CD4-positive, alpha-beta T cell treated with Interleukin-10 for 1 hour (primary cell): ENCODE data around the gene BRCA2.
"Not testable (repeated sequence)": the region's sequence is repeated elsewhere in the genome, so short reads cannot be mapped to it uniquely, and the experiment has no call there.

ENCODE experiments used
- DNase-seq: peaks from one replicate; pipeline ENCODE4 v3.0.0-alpha.2; 2020

The BRCA2 gene

GRCh38 chr13:32314271-32315237 is 754 bp upstream of the BRCA2 start:
- DNase-seq: peak; percentile 83

DNA sequence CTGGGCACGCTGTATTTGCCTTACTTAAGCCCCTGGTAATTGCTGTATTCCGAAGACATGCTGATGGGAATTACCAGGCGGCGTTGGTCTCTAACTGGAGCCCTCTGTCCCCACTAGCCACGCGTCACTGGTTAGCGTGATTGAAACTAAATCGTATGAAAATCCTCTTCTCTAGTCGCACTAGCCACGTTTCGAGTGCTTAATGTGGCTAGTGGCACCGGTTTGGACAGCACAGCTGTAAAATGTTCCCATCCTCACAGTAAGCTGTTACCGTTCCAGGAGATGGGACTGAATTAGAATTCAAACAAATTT is 676 bp downstream of the BRCA2 start:
- no peak for DNase-seq

DNA sequence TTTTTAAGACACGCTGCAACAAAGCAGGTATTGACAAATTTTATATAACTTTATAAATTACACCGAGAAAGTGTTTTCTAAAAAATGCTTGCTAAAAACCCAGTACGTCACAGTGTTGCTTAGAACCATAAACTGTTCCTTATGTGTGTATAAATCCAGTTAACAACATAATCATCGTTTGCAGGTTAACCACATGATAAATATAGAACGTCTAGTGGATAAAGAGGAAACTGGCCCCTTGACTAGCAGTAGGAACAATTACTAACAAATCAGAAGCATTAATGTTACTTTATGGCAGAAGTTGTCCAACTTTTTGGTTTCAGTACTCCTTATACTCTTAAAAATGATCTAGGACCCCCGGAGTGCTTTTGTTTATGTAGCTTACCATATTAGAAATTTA is 1.2 kb downstream of the BRCA2 start:
- DNase-seq: no peak

DNA sequence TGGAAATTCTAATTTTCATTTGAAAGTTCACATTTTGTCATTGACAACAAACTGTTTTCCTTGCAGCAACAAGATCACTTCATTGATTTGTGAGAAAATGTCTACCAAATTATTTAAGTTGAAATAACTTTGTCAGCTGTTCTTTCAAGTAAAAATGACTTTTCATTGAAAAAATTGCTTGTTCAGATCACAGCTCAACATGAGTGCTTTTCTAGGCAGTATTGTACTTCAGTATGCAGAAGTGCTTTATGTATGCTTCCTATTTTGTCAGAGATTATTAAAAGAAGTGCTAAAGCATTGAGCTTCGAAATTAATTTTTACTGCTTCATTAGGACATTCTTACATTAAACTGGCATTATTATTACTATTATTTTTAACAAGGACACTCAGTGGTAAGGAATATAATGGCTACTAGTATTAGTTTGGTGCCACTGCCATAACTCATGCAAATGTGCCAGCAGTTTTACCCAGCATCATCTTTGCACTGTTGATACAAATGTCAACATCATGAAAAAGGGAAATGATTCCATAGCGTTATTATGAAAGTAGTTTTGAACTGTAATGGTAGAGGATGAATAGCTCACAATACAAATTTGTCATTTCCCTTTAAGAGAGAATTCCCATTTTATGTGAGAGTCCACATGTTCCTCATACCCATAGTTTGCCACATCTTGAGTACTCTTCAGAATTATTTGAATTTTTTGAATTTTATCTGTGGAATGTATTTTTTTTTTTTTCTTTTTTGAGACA is 2.6 kb downstream of the BRCA2 start:
- DNase-seq: no peak

GRCh38 chr13:32320528-32320927 is 5.2 kb downstream of the BRCA2 start:
- no peak for DNase-seq

DNA sequence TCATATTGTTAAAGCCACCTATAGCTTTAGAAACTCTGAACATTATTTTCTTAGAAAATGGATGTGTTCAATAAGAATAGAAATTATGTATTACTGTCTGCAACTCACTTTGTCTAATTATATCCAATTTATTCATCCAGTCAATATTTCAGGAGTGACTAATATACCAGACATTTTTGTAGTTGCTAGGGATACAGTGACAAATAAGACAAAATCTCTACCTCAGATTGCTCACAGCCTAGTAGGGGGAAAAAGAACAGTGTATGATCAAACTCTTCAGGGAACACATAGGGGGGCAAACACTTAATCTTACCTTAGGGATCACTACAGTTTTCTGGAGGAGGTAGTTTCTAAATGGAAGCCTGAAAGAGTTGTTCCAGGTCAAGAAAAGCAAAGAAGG is 8.6 kb downstream of the BRCA2 start:
- no peak for DNase-seq

DNA sequence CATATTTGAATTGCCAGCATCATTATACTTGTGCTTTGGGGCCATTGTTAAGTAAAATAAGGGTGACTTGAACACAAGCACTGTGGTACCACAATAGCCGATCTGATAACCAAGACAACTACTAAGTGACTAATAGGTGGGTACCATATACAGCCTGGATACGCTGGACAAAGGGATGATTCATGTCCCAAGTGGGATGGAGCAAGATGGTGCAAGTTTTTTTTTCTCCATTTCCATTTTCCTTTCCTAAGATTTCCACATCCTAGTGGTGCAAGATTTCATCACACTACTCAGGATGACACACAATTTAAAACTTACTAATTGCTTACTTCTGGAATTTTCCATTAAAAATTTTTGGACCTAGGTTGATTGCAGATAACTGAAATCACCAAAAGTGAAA is 15.1 kb downstream of the BRCA2 start:
- DNase-seq: no peak

GRCh38 chr13:32334671-32335070 is 19.4 kb downstream of the BRCA2 start:
- DNase-seq: no peak

DNA sequence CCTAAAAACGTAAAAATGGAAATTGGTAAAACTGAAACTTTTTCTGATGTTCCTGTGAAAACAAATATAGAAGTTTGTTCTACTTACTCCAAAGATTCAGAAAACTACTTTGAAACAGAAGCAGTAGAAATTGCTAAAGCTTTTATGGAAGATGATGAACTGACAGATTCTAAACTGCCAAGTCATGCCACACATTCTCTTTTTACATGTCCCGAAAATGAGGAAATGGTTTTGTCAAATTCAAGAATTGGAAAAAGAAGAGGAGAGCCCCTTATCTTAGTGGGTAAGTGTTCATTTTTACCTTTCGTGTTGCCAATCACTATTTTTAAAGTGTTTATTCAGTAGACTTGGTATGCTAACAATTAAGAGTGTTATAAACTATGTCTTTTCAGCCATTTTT is 25.6 kb downstream of the BRCA2 start:
- DNase-seq: no peak

DNA sequence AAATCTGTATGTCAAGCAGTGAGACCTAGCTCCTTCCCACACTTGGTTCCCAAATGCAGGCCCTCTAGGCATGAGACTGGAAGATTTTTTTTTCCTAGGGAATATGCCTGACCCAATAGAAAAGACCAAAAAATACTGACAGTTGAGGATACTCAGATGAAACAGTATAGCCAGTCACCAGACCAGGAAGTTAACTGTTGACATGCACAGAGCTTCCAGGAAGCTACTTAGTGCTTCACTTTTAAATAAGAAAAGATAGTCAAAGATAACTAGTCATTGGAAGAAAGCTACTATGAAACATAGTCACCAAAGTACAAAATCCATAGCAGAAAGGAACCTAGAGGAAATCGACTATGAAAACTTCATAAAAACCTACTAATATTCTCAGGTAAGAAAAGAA is 32.3 kb downstream of the BRCA2 start:
- no peak for DNase-seq

DNA sequence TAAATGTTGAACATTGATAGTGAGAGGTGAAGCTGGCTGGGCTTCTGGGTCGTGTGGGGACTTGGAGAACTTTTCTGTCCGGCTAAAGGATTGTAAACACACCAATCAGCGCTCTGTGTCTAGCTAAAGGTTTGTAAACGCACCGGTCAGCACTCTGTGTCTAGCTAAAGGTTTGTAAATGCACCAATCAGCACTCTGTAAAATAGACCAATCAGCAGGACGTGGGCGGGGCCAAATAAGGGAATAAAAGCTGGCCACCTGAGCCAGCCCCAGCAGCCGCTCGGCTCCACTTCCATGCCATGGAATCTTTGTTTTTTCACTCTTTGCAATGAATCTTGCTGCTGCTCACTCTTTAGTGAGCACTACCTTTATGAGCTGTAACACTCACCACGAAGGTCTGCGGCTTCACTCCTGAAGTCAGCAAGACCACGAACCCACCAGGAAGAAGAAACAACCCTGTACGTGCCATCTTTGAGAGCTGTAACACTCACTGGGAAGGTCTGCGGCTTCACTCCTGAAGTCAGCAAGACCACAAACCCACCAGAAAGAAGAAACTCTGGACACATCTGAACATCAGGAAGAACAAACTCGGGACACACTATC is 35.6 kb downstream of the BRCA2 start:
- not testable (repeated sequence) for DNase-seq

GRCh38 chr13:32354040-32354439 is 38.7 kb downstream of the BRCA2 start:
- DNase-seq: no peak

GRCh38 chr13:32355935-32356334 is 40.6 kb downstream of the BRCA2 start:
- DNase-seq: not testable (repeated sequence)

DNA sequence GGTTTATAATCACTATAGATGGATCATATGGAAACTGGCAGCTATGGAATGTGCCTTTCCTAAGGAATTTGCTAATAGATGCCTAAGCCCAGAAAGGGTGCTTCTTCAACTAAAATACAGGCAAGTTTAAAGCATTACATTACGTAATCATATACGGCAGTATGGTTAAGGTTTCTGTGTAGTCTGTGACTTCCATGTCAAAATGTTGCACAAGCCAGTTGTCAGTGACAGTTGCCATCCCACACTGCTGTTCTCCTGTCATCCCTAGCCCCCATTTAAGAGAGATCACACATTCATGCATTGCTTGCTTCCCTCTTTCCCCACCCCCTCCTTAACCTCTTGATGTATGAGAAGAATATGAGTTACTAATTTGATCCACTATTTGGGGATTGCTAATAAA is 47.3 kb downstream of the BRCA2 start:
- DNase-seq: no peak

DNA sequence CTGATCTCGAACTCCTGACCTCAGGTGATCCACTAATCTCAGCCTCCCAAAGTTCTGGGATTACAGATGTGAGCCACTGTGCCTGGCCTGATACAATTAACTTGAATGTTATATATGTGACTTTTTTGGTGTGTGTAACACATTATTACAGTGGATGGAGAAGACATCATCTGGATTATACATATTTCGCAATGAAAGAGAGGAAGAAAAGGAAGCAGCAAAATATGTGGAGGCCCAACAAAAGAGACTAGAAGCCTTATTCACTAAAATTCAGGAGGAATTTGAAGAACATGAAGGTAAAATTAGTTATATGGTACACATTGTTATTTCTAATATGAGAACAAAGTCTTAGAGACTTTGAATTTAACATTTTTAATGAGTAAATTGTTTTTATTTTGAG is 55.5 kb downstream of the BRCA2 start:
- DNase-seq: no peak

DNA sequence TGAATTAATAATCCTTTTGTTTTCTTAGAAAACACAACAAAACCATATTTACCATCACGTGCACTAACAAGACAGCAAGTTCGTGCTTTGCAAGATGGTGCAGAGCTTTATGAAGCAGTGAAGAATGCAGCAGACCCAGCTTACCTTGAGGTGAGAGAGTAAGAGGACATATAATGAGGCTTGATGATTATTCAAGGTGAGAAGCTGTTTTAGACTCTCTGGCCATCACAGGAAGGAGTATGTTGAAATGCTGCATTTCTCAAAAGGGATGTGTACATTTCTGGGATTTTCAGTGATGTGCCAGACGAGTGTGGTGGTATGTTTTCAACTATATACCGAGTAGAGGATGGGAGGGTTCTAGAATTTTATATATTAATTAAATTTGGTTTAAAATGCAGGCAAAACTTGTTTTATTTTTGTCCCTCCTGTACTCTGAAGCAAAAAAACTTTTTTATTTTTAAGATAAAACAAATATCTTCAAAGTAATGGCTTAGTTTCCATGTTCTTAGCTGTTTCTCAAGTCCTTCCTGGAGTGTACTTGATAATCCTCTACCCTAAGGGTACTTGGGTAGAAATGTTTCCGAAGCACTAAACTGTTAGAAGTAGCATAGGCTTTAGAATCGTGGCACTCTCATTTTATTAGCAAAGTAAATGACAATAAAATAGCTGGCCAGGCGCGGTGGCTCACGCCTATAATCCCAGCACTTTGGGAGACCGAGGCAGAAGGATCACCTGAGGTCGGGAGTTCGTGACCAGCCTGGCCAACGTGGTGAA is 61.5 kb downstream of the BRCA2 start:
- DNase-seq: no peak

DNA sequence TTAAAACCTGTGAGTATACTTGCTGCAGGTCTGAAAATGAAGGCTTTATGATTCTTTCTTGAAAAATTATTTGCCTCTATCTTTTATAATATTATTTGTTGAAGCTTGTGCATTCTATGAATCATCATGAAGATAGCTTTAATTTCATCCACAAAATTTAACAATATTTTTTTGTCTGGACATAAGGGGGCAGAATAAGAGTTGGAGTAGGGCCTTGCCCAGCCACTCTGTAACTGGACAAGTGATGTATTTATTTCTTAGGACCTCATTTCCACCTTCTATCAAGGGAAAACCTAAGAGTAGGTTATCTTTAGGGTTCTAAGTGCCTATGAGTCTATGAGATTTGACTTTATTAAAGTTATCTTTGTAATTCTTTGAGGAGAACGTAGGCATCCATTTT is 62.7 kb downstream of the BRCA2 start:
- DNase-seq: no peak

DNA sequence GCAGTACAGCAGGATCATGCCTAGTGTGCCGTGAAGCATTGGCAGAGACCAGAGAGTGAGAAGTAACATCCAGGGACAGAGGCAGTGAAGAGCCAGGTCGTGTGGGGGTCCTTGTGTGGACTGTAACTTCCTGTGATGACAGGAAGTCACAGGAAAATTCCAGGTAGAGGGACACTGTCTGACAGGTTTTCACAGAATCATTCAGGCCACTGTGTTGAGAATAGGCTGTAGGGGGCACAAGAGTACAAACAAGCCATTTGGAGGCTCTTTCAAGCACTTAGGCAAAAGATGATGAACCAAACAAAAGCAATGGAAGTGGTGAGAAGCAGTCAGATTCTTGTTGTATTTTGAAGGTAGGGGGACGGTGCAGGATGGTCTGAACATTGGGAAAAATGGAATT is 66.2 kb downstream of the BRCA2 start:
- DNase-seq: peak; percentile 52

DNA sequence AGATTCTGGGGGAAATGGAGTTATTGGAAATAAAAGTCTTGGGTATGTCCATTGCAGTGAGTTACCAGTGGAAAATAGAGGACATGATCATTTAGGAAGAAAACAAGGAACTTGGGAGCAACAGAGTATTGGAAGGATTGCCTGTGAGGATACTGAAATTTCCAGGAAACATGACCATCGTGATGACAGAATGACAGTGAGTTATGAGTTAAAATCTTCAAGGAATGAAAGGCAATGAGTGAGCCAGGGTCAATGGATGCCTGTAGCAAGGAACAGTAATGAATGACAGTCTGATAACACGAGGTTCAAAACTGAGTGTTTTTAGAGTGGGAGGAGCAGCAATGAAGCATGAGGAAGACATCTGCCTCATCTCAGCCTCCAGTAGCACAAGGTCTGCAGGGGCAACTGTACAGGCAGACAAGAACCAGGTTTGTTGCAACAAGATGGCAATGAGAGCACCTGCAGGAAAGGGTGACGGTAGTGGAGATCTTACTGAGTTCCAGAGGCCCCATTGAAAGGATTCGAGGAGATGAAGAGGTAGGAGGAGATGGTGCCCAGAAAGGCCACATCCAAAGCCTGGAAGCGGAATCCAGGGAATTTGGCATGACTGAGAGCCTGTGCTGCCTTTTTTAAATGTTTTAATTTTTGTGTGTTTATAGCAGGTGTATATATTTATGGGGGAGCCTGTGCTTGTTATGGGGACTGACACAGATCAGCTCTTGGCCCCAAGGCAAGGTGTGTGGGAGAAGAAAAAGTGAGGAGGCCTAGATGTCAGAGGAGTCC is 68.7 kb downstream of the BRCA2 start:
- DNase-seq: no peak

DNA sequence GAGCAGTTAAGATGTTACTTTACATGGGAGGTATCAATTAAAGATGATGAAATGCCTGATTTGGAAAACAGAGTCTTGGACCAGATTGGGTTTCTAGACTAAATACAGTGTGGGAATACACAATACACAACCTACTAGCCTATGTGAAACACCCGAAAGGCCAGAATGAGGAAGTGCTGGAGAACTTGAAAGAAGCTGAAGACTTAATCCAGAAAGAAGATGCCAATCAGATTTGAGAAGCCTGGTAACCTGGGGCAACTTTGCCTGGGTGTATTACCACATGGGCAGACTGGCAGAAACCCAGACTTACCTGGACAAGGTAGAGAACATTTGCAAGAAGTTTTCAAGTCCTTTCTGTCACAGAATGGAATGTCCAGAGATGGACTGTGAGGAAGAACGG is 69.4 kb downstream of the BRCA2 start:
- DNase-seq: no peak

GRCh38 chr13:32385410-32385809 is 70.1 kb downstream of the BRCA2 start:
- no peak for DNase-seq

DNA sequence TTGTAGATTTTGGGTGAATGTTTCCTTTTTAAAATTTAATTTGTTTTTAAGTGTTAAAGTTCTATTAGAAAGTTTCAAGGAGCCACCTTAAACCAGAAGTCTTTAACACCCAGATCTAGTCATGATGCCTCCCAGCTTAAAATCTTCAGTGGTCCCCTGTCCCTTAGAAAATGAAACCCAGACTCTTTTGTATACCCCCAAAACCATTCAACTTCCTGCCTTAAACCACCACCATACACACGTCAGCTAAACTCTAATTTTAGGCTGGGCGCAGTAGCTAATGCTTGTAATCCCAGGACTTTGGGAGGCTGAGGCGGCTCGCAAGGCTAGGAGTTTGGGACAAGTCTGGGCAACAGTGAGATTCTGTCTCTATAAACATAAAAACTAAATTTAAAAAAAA is 74.7 kb downstream of the BRCA2 start:
- peak; percentile 33 for DNase-seq
